Hippocampal formation (tissue), 2 donors: ENCODE results near the gene BMP5.
"Not testable (repeated sequence)": the region's sequence is repeated elsewhere in the genome, so short reads cannot be mapped to it uniquely, and the experiment has no call there.

Experiments used
- DNase-seq, 2 donors: peaks; one replicate each; lab custom pipeline; 2025; lab: John Stamatoyannopoulos, UW

The BMP5 gene

DNA sequence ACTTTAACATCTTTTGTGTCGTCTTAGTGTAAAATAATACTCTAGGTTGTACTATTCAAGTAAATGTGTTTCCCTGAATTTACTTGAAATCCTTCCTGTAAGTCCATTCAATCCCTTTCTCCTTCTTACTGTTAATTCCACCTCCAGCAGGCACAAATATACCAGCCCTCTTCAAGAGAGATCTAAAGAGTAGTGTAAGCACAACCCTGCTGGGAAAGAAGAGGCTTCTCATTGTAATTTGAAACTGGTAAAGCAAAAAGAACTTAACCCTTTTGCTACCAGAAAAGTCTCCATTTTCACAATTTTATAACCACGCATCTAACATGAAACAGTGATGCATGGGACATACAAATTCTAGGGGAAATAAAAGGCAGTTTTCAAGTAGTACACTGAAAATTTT is at the start of gene BMP5:
Gene BMP5, minus strand, starts transcription at position 191 of the 400 bp plus-strand sequence. CDS start 725 bp downstream, outside the sequence.
- DNase-seq, result no peak

DNA sequence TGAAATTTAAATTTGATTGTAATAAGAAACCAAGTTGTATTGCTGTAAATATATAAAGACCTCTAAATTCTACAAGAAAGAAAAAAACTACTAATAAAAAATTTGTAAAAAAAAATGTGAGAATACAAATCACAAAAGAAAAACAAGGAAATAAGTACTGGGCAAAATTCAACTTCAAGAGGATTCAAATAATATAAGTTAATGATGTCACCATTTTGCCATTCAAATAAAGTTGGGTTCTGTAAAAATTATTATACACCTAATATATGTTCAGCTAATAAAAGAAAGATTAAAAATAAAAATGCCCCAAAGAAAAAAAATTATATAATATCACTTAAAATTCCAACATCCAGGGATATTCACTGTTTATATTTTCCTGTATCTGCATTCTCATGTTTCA is 47.0 kb upstream of the BMP5 start:
- no peak for DNase-seq

DNA sequence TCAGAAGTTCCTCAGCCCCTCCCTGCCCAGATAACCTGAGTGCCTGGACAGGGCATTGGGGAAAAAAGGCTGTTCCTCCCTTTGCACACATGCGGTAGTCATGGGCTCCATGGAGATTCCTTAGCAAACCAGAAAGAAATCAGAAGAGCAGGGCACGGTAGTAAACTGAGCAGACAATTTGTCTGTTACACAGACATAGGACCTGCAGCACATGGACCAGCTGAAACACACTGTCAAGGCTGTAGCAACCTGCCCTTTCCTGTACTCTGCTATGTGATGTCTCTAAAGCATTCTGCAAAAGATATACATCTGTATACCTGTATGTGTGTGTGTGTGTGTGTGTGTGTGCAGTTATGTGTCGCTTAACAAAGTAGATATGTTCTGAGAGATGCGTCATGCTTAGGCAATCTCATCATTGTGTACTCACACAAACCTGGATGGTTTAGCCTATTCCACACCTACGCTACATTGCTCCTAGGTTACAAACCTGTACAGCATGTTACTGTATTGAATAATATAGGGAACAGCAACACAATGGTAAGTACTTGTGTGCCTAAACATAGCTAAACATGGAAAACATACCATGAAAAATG is 44.4 kb upstream of the BMP5 start:
- no peak for DNase-seq

DNA sequence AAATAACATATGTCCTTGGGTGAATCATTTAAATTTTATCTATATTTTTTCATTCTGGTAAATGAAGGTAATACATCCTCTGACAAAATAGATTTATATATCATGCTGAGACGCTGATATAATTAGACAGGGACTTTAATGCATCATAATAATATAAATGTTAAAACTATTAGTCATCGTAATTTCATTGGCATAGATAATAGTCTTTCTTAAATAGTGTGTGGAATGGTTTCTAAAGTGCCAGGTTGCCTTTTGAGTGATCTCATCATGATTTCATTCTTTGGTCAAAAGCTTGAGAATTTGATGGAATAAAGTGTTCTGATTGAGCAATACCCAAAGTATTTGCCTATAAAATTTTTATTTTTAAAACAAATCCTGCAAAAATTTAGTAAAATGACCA is 43.2 kb upstream of the BMP5 start:
- no peak for DNase-seq

DNA sequence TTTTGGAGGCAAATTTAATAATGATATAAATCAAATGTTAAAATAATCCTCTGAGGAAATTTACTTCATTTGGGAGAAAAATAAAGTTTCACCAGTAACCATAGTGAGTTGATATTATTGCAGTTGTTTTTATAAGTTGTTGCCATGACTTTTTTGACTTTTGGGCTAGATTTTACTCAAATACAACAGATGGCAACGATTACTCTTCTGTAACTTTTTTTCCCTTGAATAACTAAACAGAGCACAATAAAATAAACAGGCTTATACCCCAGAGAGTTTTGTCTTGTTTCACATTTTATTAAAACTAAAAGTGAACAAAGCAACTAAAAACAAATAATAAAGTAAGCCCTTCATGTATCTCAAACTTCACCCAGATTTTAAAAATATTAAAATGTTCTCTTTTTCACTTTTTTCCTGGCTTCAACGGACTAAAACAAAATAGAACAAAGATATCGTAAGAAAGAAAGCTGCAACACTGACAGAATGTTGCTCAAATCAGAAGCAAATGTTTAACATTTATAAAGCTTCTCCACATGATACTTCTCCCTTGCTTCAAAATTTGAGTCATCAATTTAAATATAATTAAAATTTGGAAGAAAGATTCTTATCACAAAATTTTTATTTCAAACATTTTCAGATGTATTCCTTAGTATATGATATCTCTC is 42.5 kb upstream of the BMP5 start:
- DNase-seq, result no peak

DNA sequence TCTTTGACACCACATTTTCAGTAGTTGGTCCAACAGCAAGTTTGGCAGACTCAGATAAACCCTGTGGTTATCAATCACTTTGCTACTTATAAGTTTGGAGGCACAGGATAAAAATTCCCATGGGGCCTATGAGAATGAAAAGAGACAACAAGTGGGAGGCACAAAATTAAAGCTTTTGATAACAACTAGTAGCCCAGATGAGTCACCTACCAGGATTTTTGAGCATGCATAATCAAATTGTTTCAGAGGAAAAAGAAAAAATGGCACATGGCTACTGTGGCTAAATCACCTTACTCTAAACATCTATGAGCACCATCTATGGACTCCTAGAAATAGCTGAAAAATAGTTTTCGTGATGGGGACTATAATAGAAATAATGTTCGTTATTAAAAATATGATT is 40.8 kb upstream of the BMP5 start:
- no peak for DNase-seq

DNA sequence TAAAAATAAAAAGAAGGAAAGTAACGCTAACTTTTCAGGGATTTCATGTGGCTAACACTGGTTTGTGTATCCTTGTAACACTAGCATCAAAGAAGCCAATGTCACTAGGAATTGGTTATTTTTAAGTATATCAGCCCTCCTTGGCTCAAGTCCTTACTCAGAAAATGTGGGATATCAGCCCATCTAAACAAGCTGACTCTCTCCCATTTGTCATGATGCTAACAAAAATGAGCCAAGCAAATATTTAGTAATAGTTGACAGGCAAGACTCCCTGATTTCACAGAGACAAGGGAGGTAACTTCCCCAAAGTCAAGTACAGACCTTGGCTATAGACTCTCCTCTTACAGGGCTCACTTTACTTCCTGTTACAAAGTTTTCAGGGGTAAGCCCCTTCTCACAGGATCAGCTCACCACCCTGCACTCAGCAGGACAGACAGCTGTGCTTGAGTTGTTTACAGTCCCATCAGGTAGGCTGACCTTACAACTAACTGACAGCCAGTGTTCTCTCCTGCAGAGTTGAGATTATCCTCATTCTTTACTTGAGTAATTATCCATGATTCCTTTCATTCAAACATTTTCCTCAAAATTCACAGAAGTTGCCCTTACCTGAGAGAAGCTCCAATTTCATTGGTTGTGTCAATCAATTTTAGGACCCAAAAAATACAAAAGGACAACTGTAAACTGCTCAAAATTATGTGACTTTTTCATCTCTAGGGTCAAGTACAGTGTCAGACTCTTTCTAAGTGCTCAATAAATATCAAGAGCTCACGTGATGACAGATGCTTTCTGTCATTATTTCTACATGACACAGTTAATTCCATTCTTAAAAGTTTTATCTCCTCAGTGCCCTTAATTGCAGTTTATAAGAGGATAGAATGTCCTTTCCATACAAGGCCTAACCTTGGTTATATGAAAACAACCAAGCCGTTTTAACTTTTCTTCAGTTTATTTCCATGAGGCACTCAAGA is 38.1 kb upstream of the BMP5 start:
- DNase-seq, result no peak

DNA sequence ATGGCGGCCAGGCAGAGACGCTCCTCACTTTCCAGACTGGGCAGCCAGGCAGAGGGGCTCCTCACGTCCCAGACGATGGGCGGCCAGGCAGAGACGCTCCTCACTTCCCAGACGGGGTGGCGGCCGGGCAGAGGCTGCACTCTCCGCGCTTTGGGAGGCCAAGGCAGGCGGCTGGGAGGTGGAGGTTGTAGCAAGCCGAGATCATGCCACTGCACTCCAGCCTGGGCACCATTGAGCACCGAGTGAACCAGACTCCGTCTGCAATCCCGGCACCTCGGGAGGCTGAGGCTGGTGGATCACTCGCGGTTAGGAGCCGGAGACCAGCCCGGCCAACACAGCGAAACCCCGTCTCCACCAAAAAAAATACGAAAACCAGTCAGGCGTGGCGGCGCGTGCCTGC is 35.1 kb upstream of the BMP5 start:
- DNase-seq, result not testable (repeated sequence)

DNA sequence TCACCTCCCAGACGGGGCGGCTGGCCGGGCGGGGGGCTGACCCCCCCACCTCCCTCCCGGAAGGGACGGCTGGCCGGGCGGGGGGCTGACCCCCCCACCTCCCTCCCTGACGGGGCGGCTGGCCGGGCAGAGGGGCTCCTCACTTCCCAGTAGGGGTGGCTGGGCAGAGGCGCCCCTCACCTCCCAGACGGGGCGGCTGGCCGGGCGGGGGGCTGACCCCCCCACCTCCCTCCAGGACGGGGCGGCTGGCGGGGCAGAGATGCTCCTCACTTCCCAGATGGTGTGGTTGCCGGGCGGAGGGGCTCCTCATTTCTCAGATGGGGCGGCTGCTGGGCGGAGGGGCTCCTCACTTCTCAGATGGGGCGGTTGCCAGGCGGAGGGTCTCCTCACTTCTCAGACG is 34.5 kb upstream of the BMP5 start:
- DNase-seq, result not testable (repeated sequence)

DNA sequence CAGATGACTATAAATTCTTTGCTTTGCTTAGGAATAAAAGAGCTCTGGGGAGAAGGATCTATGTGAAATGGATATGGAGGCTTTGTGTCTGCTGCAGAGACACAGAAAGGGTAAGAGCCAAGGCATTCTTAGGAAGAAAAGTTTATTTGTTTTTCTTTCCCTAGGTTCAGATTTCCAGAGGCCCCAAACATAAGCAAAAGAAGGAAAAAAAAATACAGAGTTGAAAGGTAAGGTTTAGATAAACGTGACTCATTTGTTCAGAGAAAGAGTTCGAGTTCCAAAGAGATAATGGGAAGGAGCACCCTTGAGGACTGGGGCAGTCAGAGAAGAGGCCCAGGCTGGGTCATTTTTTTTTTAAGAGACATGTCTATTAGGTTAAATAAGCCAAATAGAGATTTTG is 27.4 kb upstream of the BMP5 start:
- no peak for DNase-seq

DNA sequence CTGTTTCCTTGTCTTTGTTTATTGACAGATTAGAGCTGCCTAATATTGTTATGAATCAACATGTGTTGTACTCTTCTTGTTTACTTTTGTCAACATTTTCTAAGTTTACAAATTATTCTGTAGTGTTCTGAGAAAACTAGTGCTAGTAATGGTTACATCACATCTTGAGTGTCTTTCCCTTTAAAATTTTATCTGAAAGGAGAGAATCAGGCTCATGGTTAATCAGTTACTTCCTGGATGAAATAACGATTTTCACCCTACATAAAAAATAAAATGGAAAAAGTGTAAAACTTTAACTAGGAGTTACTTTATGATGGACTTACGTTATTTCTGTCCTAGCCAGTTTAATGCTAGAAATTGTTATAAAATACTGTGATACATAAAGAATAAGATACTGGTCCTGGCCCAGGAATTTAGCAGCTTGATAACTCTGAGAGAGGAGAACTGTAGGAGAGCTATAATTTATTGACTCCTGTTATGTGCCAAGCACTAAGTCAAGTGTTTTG is 26.4 kb upstream of the BMP5 start:
- no peak for DNase-seq

DNA sequence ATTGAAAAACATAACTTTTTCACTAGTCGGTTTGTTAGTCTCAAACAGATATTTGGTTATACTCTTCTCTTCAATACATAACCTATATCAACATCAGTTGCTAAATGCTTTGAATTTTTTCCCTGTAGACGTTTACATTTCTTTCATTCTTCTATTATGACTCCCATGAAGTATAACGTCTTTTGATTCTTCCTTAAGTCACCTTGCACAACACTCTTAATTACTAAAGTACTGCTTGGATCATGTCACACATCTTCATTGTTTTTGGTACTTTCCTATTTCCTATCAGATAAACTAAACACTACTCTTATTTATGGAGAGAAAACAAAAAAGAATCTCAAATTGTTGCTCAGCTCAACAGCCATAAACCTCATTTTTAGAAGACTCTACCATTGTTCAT is 23.0 kb upstream of the BMP5 start:
- no peak for DNase-seq

DNA sequence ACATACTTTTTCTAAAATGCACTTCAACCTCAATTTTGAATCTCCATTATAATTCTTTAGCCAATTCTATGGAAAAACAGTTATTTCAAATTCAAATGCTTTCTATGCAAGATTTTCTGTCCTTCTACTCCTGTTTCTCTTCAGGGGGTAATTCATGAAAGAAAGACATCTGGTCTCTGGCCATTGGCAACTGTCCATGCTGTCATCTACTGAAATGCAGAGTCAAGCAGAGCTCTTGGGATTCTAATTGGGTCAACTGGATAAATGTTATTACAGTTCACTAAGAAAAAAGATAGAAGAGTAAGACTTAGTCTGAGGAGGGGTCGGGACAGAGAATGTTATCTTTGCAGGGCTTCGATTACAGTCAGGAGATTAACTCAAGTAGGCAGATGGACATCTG is 22.0 kb upstream of the BMP5 start:
- DNase-seq, result no peak

DNA sequence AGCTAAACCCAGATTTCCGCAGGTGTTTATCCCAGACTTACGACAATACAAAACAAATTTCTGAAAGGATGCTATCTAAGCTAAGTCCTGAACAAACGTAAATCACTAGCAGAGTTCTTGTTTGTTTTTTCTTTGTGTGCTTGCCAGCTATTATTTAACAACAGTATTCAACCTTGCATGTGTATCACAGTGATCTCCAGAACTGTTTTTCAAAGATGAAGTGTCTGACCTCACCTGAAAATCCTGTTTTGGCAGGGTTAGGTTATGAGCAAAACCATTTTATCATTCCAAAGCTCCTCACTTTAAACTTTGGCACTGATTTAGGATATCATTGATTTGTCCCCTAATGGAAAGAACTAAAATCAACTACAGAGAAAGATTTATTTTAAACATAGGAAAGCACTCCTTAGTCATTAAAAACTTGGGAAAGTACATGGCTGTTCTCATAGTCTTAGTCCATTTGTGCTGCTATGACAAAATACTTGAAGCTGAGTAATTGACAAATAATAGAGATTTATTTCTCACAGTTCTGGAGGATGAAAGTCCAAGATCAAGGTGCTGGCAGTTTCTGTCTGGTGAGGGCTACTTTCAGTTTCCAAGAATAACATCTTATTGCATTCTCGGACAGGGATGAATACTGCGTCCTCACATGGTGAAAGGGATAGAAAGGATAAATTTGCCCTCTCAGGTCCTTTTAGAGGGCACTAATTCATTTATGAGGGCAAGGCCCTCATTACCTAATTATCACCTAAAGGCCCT is 20.8 kb upstream of the BMP5 start:
- DNase-seq, result no peak

DNA sequence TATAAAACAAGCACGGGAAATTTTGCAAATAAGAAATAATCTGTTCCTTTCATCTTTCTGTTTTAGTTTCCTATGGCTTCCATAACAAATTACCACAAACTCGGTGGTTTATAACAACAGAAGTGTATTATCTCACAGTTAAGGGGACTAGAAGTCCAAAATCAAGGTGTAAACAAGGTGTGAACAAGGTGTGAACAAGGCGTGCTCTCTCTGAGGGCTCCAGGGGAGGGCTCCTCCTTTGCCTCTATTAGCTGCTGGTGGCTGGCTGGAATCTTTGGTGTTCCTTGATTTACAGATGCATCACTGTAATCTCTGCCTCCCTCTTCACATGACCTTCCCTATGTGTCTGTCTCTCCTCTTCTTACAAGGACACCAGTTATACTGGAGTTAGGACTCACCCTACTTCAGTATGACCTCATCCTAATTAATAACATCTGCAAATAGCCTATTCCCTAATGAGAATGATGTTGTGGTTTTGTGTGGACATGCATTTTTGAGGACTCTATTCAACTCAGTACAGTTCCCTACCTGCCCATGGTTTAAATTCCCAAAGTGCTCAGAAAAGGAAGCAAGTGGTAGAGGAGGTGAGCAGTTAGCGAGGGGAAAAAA is 17.5 kb upstream of the BMP5 start:
- no peak for DNase-seq

DNA sequence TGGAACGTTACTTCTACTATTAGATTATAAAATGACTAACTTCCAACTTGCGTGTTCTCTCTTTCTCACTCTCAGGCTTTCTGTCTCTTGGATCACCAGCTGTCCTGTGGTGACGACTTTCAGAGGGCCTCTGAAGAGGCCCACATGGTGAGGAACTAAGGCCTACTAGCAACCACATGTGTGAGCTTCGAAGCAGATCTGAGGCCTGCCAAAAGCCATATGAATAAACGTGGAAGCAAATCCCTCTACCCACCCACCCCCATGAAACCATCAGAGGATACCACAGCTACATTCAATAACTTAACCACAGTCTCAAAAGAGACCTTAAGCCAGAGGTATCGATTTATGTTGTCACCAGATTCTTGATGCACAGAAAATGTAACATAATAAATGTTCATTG is 13.5 kb upstream of the BMP5 start:
- no peak for DNase-seq

DNA sequence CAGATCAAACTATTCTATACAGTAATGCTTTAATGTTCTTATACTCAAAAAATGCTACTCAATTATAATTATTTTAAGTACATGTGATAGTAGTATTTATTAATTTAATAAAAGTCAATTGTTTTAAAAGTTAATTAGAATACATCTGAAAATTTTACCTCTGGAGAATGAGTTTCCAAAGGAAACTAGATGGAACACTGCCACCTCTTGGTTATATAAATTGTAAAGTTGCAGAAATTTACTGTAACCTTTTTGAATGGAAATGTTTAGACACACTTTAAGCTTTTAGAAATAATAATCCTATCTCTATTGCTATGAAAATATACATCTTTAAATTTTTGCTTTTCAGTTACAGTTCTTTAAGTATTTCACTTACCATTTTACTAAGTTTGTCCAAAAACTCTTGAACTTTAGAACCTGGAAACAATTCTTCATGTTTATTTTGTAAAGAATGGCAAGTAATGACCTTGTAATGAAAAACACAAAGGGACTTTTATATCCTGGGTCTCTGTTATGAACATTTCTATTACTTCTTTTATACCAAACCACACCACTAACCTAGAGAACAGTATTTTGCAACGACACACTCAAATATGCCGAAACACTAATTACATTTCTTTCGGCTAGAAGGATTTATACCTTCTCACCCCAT is 10.9 kb upstream of the BMP5 start:
- peak in 1 of 2 donors; percentile 56 for DNase-seq

DNA sequence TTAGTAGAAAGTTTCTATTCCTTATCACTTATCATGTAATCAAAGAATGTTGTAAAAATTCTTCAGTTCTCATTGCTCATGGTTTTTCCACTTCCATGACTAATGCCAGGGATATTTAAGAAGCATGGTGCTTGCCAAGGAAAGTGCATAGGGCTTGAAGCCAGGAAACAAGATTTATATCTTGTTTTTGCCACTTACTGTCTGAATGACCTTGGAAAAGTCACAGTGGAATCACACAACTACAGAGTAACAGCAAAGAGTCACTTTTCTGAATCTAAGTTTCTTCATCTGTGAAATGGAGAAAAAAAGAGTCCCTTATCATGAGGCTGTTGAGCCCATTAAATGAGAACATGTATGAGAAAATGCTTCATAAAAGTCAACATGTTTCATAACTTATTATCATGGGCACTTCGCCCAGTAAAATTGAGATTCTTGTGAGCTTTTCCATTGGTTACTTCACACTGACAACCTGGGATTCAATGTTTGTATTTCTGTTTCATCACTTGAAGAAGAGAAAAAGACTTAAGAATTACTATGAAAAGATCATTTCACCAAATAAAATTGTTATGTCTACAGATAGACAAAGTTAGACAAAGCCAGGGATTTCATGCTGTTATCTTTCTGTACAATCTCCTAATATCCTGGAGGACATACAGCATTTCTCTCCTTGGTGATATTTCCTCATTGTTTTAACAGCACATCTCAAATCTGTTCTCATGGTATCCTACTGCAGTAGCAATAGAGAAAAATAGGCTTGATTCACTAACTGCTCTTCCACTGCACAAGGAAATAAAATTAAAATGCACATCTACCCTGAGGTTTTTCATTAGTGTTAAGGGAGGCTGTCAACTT is 7.6 kb upstream of the BMP5 start:
- no peak for DNase-seq

DNA sequence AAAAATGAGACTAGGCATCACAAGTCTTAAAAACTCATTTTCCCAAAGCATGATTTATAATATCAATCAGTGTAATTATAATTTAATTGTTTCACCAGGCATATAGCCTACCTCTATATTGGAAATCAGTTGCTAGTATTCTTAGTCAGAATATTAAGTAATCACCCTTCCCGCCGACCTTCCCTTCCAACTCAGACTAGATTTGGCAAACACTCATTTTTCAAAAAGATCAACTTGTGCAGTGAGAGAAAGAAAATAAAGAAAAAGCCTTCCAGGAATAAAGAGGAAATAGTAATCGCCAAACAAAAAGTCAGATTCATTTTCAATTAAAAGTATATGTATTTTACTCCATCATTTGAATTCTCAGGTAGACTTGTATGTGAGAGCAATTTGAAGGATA is 1.9 kb upstream of the BMP5 start:
- DNase-seq, result no peak

DNA sequence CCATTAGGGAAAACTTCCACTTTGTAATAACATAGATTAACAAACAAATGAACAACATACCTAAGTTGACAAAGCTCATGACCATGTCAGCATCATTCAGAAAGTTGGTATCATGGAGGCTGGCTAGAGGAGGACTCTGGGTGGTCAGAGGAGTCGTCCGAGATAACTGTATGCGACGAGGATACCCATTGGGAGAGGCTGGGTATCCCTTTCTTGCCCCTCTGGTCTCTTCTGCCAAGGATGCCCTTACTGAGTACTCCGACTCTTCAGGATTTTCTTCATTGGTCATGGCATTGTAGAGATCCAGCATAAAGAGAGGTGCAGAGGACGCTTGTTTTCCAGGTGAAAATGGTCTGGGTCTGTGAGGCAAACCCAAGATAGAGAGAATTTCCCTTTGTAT is 1.1 kb downstream of the BMP5 start:
- no peak for DNase-seq
